Measurements from ENCODE around the gene PCSK4.
A peak's percentile ranks its signal among the peaks of the same experiment; 100 is the strongest.
"Not testable (repeated sequence)": the region's sequence is repeated elsewhere in the genome, so short reads cannot be mapped to it uniquely, and the experiment has no call there.

The PCSK4 gene

GRCh38 chr19:1507192-1507660, 17.1 kb upstream of the PCSK4 start:
- H3K27ac ChIP-seq = peak overlapping the region; percentile 67
- TF ChIP-seq ZFX (IDR thresholded peaks at IDR 0.05) (no peak), CTCF (conservative IDR thresholded peaks at IDR 0.05) (no peak)

GRCh38 chr19:1505991-1506881, 16.1 kb upstream of the PCSK4 start:
- H3K27ac ChIP-seq = no peak overlapping the region
- no peak for TF ChIP-seq CTCF (conservative IDR thresholded peaks at IDR 0.05)
- no peak for TF ChIP-seq ZFX (IDR thresholded peaks at IDR 0.05)

GRCh38 chr19:1505012-1505411, 14.9 kb upstream of the PCSK4 start:
- no peak overlapping the region for H3K27ac ChIP-seq
- no peak for TF ChIP-seq ZFX (IDR thresholded peaks at IDR 0.05)

- no peak for TF ChIP-seq CTCF (conservative IDR thresholded peaks at IDR 0.05)
- no peak for TF ChIP-seq ZFX (IDR thresholded peaks at IDR 0.05)
These were observed 14.0 kb upstream of the PCSK4 start for GRCh38 chr19:1503925-1504773.

GRCh38 chr19:1503089-1503924, 13.2 kb upstream of the PCSK4 start:
- TF ChIP-seq ZFX (IDR thresholded peaks at IDR 0.05) (no peak), CTCF (conservative IDR thresholded peaks at IDR 0.05) (peak; percentile 95)
- H3K27ac ChIP-seq = no peak overlapping the region

More at GRCh38 chr19:1503925-1504773, 14.0 kb upstream of the PCSK4 start:
- H3K27ac ChIP-seq = no peak overlapping the region

GRCh38 chr19:1502433-1503088, 12.4 kb upstream of the PCSK4 start:
- no peak for TF ChIP-seq ZFX (IDR thresholded peaks at IDR 0.05)
- TF ChIP-seq CTCF (conservative IDR thresholded peaks at IDR 0.05) = no peak
- H3K27ac ChIP-seq = no peak overlapping the region

- no peak overlapping the region for H3K27ac ChIP-seq
- no peak for TF ChIP-seq CTCF (conservative IDR thresholded peaks at IDR 0.05)
- no peak for TF ChIP-seq ZFX (IDR thresholded peaks at IDR 0.05)
These were observed 11.0 kb upstream of the PCSK4 start for GRCh38 chr19:1501200-1501595.

GRCh38 chr19:1499231-1499630, 9.1 kb upstream of the PCSK4 start:
- not testable (repeated sequence) for H3K27ac ChIP-seq

All from C4-2B (cell line).